ENCODE measurements around the gene AGFG1. TPM values are rescaled to one million over a fixed set of nuclear protein-coding genes. Genes with fewer than 3 reads are reported as not detected.

AGFG1 gene
- total RNA-seq, 1 donor from 2014 or later: 49.5 TPM

DNA sequence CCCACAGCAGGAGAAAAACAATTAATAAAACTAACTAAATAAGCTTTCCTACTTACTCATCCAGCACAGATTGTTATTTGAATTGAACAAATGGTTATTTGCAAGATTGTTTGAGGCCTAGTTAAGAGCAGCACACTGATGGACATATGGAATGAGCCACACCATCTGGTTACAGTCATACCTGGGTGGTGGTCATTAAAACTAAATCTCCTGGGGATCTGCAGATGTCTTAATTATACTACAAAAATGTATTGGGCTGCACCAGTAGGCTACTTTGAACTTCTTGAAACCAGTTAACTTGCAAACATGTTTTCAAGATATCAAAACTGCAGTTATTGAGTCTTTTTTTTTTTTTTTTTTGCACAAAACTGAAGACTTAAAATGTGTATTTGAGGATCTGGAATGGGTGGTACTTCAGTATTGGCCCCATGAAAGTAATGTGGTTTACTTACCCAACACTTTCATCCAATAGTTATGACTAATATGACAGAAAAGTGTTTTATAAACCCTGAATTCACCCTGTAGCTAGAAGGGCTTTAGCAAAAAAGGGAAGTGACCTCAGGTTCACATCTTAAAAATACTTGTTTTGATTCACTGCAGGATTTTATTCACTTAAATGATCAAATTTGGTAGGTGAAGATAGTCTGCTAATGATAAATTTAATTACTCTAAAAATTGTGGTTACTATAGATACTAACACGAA is 10.8 kb downstream of the AGFG1 start:
- Mint-ChIP-seq H3K27me3 (ENCODE audit: low read depth) (no peaks in the 10 kb centered on the region), H3K27ac (ENCODE audit: unreplicated experiment) (no peak overlapping the region)
- no peak for DNase-seq (ENCODE audit: low spot score)

DNA sequence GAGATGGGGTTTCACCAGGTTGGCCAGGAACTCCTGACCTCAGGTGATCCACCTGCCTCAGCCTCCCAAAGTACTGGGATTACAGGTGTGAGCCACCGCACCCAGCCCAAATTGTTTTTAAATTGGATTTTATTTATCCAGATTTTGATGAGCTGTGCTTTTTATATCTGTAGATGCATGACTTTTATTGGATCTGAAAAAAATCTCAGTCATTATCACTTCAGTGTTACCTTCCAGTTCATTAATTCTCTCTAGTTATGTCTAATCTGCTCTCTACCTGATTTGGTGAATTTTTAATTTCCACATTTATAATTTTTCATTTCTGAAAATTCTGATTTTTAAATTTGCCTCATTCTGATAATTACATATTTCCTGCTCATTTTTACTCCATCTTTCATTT is 13.5 kb downstream of the AGFG1 start:
- TF ChIP-seq, protein P1, sequence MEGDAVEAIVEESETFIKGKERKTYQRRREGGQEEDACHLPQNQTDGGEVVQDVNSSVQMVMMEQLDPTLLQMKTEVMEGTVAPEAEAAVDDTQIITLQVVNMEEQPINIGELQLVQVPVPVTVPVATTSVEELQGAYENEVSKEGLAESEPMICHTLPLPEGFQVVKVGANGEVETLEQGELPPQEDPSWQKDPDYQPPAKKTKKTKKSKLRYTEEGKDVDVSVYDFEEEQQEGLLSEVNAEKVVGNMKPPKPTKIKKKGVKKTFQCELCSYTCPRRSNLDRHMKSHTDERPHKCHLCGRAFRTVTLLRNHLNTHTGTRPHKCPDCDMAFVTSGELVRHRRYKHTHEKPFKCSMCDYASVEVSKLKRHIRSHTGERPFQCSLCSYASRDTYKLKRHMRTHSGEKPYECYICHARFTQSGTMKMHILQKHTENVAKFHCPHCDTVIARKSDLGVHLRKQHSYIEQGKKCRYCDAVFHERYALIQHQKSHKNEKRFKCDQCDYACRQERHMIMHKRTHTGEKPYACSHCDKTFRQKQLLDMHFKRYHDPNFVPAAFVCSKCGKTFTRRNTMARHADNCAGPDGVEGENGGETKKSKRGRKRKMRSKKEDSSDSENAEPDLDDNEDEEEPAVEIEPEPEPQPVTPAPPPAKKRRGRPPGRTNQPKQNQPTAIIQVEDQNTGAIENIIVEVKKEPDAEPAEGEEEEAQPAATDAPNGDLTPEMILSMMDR (IDR thresholded peaks at IDR 0.05): no peak
- no peak for DNase-seq (ENCODE audit: low spot score)
- no peaks in the 10 kb centered on the region for H3K36me3 Mint-ChIP-seq (ENCODE audit: low read depth)
- peaks cover 7% of the 10 kb centered on the region for H3K9me3 Mint-ChIP-seq (ENCODE audit: low read depth)
- H3K4me1 Mint-ChIP-seq (ENCODE audit: low read depth): peaks cover 29% of the 10 kb centered on the region
- no peaks in the 10 kb centered on the region for H3K27me3 Mint-ChIP-seq (ENCODE audit: low read depth)
- H3K27ac Mint-ChIP-seq (ENCODE audit: unreplicated experiment): no peak overlapping the region
- H3K4me3 Mint-ChIP-seq (ENCODE audit: unreplicated experiment): no peak overlapping the region

More for the DNA sequence above, 10.8 kb downstream of the AGFG1 start:
- no peaks in the 10 kb centered on the region for H3K36me3 Mint-ChIP-seq (ENCODE audit: low read depth)
- H3K4me3 Mint-ChIP-seq (ENCODE audit: unreplicated experiment): no peak overlapping the region
- H3K9me3 Mint-ChIP-seq (ENCODE audit: low read depth): peaks cover 7% of the 10 kb centered on the region
- TF ChIP-seq, protein P1 (IDR thresholded peaks at IDR 0.05): no peak
- peaks cover 35% of the 10 kb centered on the region for H3K4me1 Mint-ChIP-seq (ENCODE audit: low read depth)

DNA sequence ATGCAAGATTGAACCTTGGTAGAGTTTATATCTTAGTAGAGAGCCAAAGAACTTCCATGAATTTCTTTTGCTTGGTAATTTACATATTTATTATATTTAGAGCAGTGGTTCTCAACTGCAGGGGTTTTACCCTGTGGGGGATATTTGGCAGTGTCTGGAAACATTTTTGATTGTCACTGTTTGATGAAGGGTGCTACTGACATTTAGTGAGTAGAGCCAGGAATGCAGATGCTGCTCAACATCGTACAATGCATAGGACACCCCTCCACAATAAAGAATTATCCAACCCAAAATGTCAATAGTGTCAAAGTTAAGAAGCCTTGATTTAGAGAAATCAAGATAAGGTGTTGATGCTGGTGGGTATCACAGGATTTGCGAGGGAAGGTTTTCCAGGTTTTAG is 14.7 kb downstream of the AGFG1 start:
- Mint-ChIP-seq H3K27ac (ENCODE audit: unreplicated experiment) (no peak overlapping the region), H3K36me3 (ENCODE audit: low read depth) (no peaks in the 10 kb centered on the region), H3K9me3 (ENCODE audit: low read depth) (peaks cover 7% of the 10 kb centered on the region), H3K4me3 (ENCODE audit: unreplicated experiment) (no peak overlapping the region), H3K4me1 (ENCODE audit: low read depth) (peaks cover 25% of the 10 kb centered on the region), H3K27me3 (ENCODE audit: low read depth) (no peaks in the 10 kb centered on the region)
- TF ChIP-seq, protein P1 (IDR thresholded peaks at IDR 0.05): no peak
- DNase-seq (ENCODE audit: low spot score): no peak

DNA sequence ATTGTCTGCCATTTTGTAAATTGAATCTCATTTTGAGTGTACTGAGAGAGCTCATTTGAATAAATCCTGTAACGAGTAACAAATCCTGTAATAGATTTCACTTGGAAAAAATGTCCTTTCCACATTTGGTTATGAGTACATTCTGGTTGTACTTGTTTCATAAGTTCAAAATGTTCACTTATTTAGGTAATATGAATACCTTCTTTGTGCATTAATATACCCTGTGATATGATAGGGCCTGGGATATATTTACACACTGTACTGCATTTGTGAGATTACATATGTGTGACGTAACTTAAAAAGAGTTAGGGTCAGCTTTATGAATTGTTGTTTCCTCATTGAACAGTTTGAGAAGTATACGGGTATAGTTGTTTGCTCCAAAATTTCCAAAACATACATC is 16.1 kb downstream of the AGFG1 start:
- H3K4me3 Mint-ChIP-seq (ENCODE audit: unreplicated experiment): no peak overlapping the region
- TF ChIP-seq, protein P1 (IDR thresholded peaks at IDR 0.05): no peak

DNA sequence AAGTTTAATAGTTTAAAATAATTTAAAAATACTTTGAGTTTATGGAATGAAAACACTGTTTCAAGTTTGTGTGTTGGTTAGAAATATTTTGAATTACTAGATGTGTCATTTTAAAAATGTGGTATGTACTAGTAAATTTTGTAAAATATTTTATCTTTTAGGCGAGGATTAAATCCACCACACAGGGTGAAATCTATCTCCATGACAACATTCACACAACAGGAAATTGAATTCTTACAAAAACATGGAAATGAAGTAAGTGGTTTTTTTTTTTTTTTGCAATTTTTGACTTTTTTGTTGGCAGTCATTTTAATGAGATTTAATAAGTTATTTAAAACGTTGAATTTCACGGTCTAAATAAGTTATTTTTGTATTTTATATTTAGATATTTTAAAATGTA is 19.4 kb downstream of the AGFG1 start:
- Mint-ChIP-seq H3K4me3 (ENCODE audit: unreplicated experiment) (no peak overlapping the region), H3K36me3 (ENCODE audit: low read depth) (no peaks in the 10 kb centered on the region), H3K4me1 (ENCODE audit: low read depth) (peaks cover 16% of the 10 kb centered on the region), H3K27ac (ENCODE audit: unreplicated experiment) (no peak overlapping the region), H3K27me3 (ENCODE audit: low read depth) (no peaks in the 10 kb centered on the region), H3K9me3 (ENCODE audit: low read depth) (no peaks in the 10 kb centered on the region)
- TF ChIP-seq, protein P1 (IDR thresholded peaks at IDR 0.05): no peak
- no peak for DNase-seq (ENCODE audit: low spot score)

More for the DNA sequence above, 16.1 kb downstream of the AGFG1 start:
- H3K9me3 Mint-ChIP-seq (ENCODE audit: low read depth): peaks cover 7% of the 10 kb centered on the region
- H3K4me1 Mint-ChIP-seq (ENCODE audit: low read depth): peaks cover 22% of the 10 kb centered on the region
- H3K36me3 Mint-ChIP-seq (ENCODE audit: low read depth): no peaks in the 10 kb centered on the region
- no peak overlapping the region for H3K27ac Mint-ChIP-seq (ENCODE audit: unreplicated experiment)
- no peak for DNase-seq (ENCODE audit: low spot score)
- H3K27me3 Mint-ChIP-seq (ENCODE audit: low read depth): no peaks in the 10 kb centered on the region
